H1 (cell line): Measurements from ENCODE around the gene ZBTB43. TPM values are rescaled to one million over a fixed set of nuclear protein-coding genes. Genes with fewer than 3 reads are reported as not detected.

Source experiments
- CTCF ChIA-PET: fragments of 300-600 bp; sonication (Branson Sonifier 250); formaldehyde crosslinking; loops from one replicate; lab custom pipeline; 2021; ENCODE audit not compliant: partially characterized antibody; lab: Charles Lee
- POLR2A ChIA-PET: fragments of 300-600 bp; sonication (Branson Sonifier 250); formaldehyde crosslinking; loops from one replicate; lab custom pipeline; 2021; ENCODE audit warnings: inconsistent platforms; ENCODE audit not compliant: partially characterized antibody; lab: Charles Lee
- DNase-seq, 2 experiments: peaks; one replicate each; pipeline versions ENCODE4 v3.0.0 to v3.0.0-alpha.2; 2010 to 2022; ENCODE audit warnings: low spot score in 2 of 2, low read depth in 1 of 2, mixed read lengths in 1 of 2
- FAIRE-seq: peaks from 2 replicates; lab custom pipeline; 2011; peaks lifted over from hg19 to GRCh38; lab: Jason Lieb, UNC
- H2AFZ ChIP-seq: 2 replicates; pipeline ENCODE4 v1.8.1; 2012; ENCODE audit warnings: low read length, inconsistent platforms
- H2AK5ac ChIP-seq: 2 replicates; pipeline ENCODE4 v1.6.1; 2013; ENCODE audit warnings: low read depth, low read length
- H2BK120ac ChIP-seq: replicated peaks from 2 replicates; pipeline ENCODE3; 2013; ENCODE audit warnings: low read depth, low read length, inconsistent platforms
- H2BK12ac ChIP-seq: 2 replicates; pipeline ENCODE4 v1.6.1; 2013; ENCODE audit warnings: low read depth, low read length
- H2BK15ac ChIP-seq: 2 replicates; pipeline ENCODE4 v1.6.1; 2013; ENCODE audit warnings: low read length
- H2BK20ac ChIP-seq: 2 replicates; pipeline ENCODE4 v1.6.1; 2013; ENCODE audit warnings: low read length
- H2BK5ac ChIP-seq: 2 replicates; pipeline ENCODE4 v1.6.1; 2013; ENCODE audit warnings: low read depth, low read length
- H3K14ac ChIP-seq: 2 replicates; pipeline ENCODE4 v1.6.1; 2013; ENCODE audit warnings: inconsistent platforms; ENCODE audit not compliant: insufficient read length
- H3K18ac ChIP-seq: 2 replicates; pipeline ENCODE4 v1.6.1; 2013; ENCODE audit warnings: low read length; ENCODE audit errors: extremely low read depth
- H3K23ac ChIP-seq: 2 replicates; pipeline ENCODE4 v1.6.1; 2013; ENCODE audit warnings: inconsistent platforms; ENCODE audit not compliant: insufficient read length
- H3K23me2 ChIP-seq: 2 replicates; pipeline ENCODE4 v1.6.1; 2013; ENCODE audit warnings: low read depth, low read length
- H3K27ac ChIP-seq: 2 replicates; pipeline ENCODE4 v1.6.1; 2011; ENCODE audit warnings: low read depth, low read length, inconsistent platforms
- H3K27me3 ChIP-seq, 4 experiments: replicated peaks in 1 of 4; 1 replicate in 1 of 4; 2 replicates in 3 of 4; pipeline versions ENCODE4 v1.6.1 to v1.8.1; 2011 to 2013; ENCODE audit warnings: low read length in 3 of 4, mild to moderate bottlenecking in 3 of 4, inconsistent platforms in 2 of 4, mixed read lengths in 2 of 4, moderate library complexity in 1 of 4; ENCODE audit not compliant: control insufficient read depth in 3 of 4, insufficient read depth in 3 of 4; ENCODE audit errors: extremely low read depth in 1 of 4
- H3K36me3 ChIP-seq, 4 experiments: 2 replicates each; pipeline versions ENCODE4 v1.6.1 to v1.8.1; 2011 to 2013; ENCODE audit warnings: mild to moderate bottlenecking in 4 of 4, low read length in 3 of 4, moderate library complexity in 2 of 4, control low read depth in 1 of 4, inconsistent platforms in 1 of 4; ENCODE audit not compliant: insufficient read depth in 4 of 4, control insufficient read depth in 2 of 4
- H3K4ac ChIP-seq: replicated peaks from 2 replicates; pipeline ENCODE3; 2013; ENCODE audit warnings: low read length, low read depth, mixed read lengths, inconsistent platforms; ENCODE audit not compliant: insufficient read length
- H3K4me1 ChIP-seq, 4 experiments: replicated peaks in 1 of 4; 1 replicate in 1 of 4; 2 replicates in 3 of 4; pipeline versions ENCODE4 v1.6.1 to v1.8.1; 2011 to 2013; ENCODE audit warnings: low read length in 3 of 4, inconsistent platforms in 2 of 4, mixed read lengths in 1 of 4; ENCODE audit not compliant: insufficient read depth in 4 of 4, control insufficient read depth in 3 of 4
- H3K4me2 ChIP-seq, 2 experiments: 2 replicates each; pipeline versions ENCODE4 v1.6.1 to v1.8.1; 2011 to 2013; ENCODE audit warnings: low read depth in 2 of 2, low read length in 2 of 2, control low read depth in 1 of 2, inconsistent platforms in 1 of 2, mild to moderate bottlenecking in 1 of 2; ENCODE audit not compliant: insufficient read depth in 1 of 2
- H3K4me3 ChIP-seq, 4 experiments: fragments of 200-600, 300-600 bp in 1 of 4; sonication (generic), shearing (Covaris generic), sonication (Bioruptor Twin) in 1 of 4; 2 replicates each; pipeline versions ENCODE4 v1.5.1 to v1.8.1; 2011 to 2016; ENCODE audit warnings: low read length in 4 of 4, low read depth in 3 of 4, control low read depth in 2 of 4, inconsistent platforms in 2 of 4, mild to moderate bottlenecking in 2 of 4, mixed read lengths in 1 of 4, moderate library complexity in 1 of 4; ENCODE audit not compliant: insufficient read depth in 2 of 4; ENCODE audit errors: extremely low read depth in 1 of 4
- H3K56ac ChIP-seq: replicated peaks from 2 replicates; pipeline ENCODE3; 2013; ENCODE audit warnings: low read depth, mild to moderate bottlenecking, mixed read lengths, low read length, inconsistent platforms; ENCODE audit not compliant: insufficient read length
- H3K79me1 ChIP-seq: 2 replicates; pipeline ENCODE4 v1.6.1; 2013; ENCODE audit warnings: low read depth, low read length, control low read depth
- H3K79me2 ChIP-seq, 2 experiments: 2 replicates each; pipeline versions ENCODE4 v1.6.1 to v1.8.1; 2012 to 2013; ENCODE audit warnings: low read length in 2 of 2, mild to moderate bottlenecking in 2 of 2, inconsistent platforms in 1 of 2; ENCODE audit not compliant: insufficient read depth in 2 of 2, control insufficient read depth in 1 of 2
- H3K9ac ChIP-seq, 4 experiments: replicated peaks in 1 of 4; 1 replicate in 1 of 4; 2 replicates in 3 of 4; pipeline versions ENCODE4 v1.6.1 to v1.8.1; 2011 to 2013; ENCODE audit warnings: low read depth in 3 of 4, low read length in 3 of 4, control low read depth in 2 of 4, mild to moderate bottlenecking in 2 of 4, moderate library complexity in 2 of 4, inconsistent platforms in 1 of 4; ENCODE audit errors: extremely low read depth in 1 of 4
- H3K9me3 ChIP-seq, 2 experiments: 2 replicates each; pipeline versions ENCODE4 v1.6.1 to v1.8.1; 2012 to 2013; ENCODE audit warnings: mild to moderate bottlenecking in 2 of 2, moderate library complexity in 2 of 2, control low read depth in 1 of 2, inconsistent platforms in 1 of 2, low read depth in 1 of 2, low read length in 1 of 2, mixed read lengths in 1 of 2; ENCODE audit not compliant: insufficient read depth in 2 of 2
- H4K20me1 ChIP-seq, 2 experiments: replicated peaks in 1 of 2; 2 replicates each; pipeline versions ENCODE3 to v1.8.1; 2011 to 2013; ENCODE audit warnings: inconsistent platforms in 2 of 2, low read length in 2 of 2, mild to moderate bottlenecking in 1 of 2; ENCODE audit not compliant: insufficient read depth in 2 of 2, control insufficient read depth in 1 of 2
- H4K5ac ChIP-seq: 2 replicates; pipeline ENCODE4 v1.6.1; 2013; ENCODE audit warnings: low read length, low read depth, mixed read lengths, inconsistent platforms; ENCODE audit not compliant: insufficient read length
- H4K8ac ChIP-seq: 2 replicates; pipeline ENCODE4 v1.8.0; 2013; ENCODE audit warnings: mild to moderate bottlenecking, moderate library complexity, low read length, inconsistent platforms; ENCODE audit not compliant: insufficient read depth; ENCODE audit errors: extremely low read depth
- H4K91ac ChIP-seq: replicated peaks from 2 replicates; pipeline ENCODE3; 2013; ENCODE audit warnings: low read length, mixed read lengths, inconsistent platforms; ENCODE audit not compliant: insufficient read length
- CHD1 ChIP-seq: IDR thresholded peaks from 2 replicates; pipeline ENCODE4 v1.6.1; 2012; ENCODE audit warnings: low read depth, low read length, improper control_type of control experiment
- CTBP2 ChIP-seq: IDR thresholded peaks from 2 replicates; pipeline ENCODE4 v1.7.0; 2011; ENCODE audit warnings: borderline replicate concordance, mild to moderate bottlenecking, moderate library complexity, mixed read lengths, low read length; ENCODE audit not compliant: insufficient read depth, insufficient read length
- EZH2 ChIP-seq: fragments of 200-600 bp; sonication (generic); IDR thresholded peaks from 2 replicates; pipeline ENCODE4 v1.7.1; 2012; ENCODE audit warnings: low read depth, mild to moderate bottlenecking, moderate library complexity, low read length, inconsistent platforms; ENCODE audit not compliant: severe bottlenecking
- HDAC6 ChIP-seq: IDR thresholded peaks from one replicate; pipeline ENCODE4 v1.7.1; 2012; ENCODE audit warnings: low read depth, mild to moderate bottlenecking, inconsistent platforms, low read length, moderate library complexity
- KDM5A ChIP-seq: fragments of 200-600 bp; IDR thresholded peaks from 2 replicates; pipeline ENCODE4 v1.7.1; 2012; ENCODE audit warnings: mild to moderate bottlenecking, low read length, inconsistent platforms, mixed read lengths
- MAFK ChIP-seq: IDR thresholded peaks from 2 replicates; pipeline ENCODE4 v1.6.1; 2012; ENCODE audit warnings: low read depth, mild to moderate bottlenecking, improper control_type of control experiment, low read length
- NANOG ChIP-seq: IDR thresholded peaks from 2 replicates; pipeline ENCODE4 v1.6.1; 2011; ENCODE audit warnings: low read length, low read depth, mild to moderate bottlenecking, inconsistent platforms; ENCODE audit not compliant: insufficient read depth, poor library complexity, severe bottlenecking
- PHF8 ChIP-seq: fragments of 200-600 bp; sonication (generic); conservative IDR thresholded peaks from 2 replicates; pipeline ENCODE4 v1.7.1; 2012; ENCODE audit warnings: low read depth, mild to moderate bottlenecking, inconsistent platforms, low read length, moderate library complexity
- POLR2AphosphoS5 ChIP-seq: IDR thresholded peaks from 2 replicates; pipeline ENCODE4 v1.6.1; 2011; ENCODE audit warnings: low read depth, low read length
- YY1 ChIP-seq: IDR thresholded peaks from 2 replicates; pipeline ENCODE4 v1.6.1; 2011; ENCODE audit warnings: low read depth, mild to moderate bottlenecking, low read length
- WGBS, 2 experiments: shearing (Covaris generic) in 1 of 2; methylation state at CpG; one replicate each; pipeline versions ENCODE4 v1.1.6 to v1.1.7; 2013 to 2015; ENCODE audit warnings: low lambda C conversion rate in 2 of 2, mixed read lengths in 2 of 2, inconsistent platforms in 1 of 2, low coverage in 1 of 2, missing lambda C conversion rate in 1 of 2; ENCODE audit not compliant: insufficient replicate concordance in 2 of 2, insufficient coverage in 1 of 2, insufficient read length in 1 of 2; ENCODE audit errors: extremely low coverage in 1 of 2, missing lambda C conversion rate in 1 of 2; 5-methylcytosine and 5-hydroxymethylcytosine counted together
- polyA plus RNA-seq, 7 experiments: library from polyadenylated mRNA; depleted of rRNA in 3 of 7; stranded (reverse) in 5 of 7; unstranded in 2 of 7; fragments of >200 nt in 5 of 7; fragments of 200-250 nt in 2 of 7; gene quantifications; 1 replicate in 5 of 7; 2 replicates in 1 of 7; 4 replicates in 1 of 7; pipeline versions ENCODE4 v1.2.1 to v1.2.3, GENCODE V29; 2011 to 2013; ENCODE audit warnings: missing spikeins in 2 of 7, mixed read lengths in 2 of 7
- total RNA-seq: library from RNA; stranded (reverse); fragmentation: NEBNext Ultra II Directional; extraction: Animal tissue kit (Norgen Biotek cat#: 25700); gene quantifications from 2 replicates; pipeline ENCODE4 v1.2.1, GENCODE V29; 2021
- TF ChIP-seq, protein P1 (sequence below): IDR thresholded peaks from 2 replicates; pipeline ENCODE4 v1.6.1; 2012; ENCODE audit warnings: inconsistent platforms

Gene ZBTB43
- total and polyA plus RNA-seq, 2 of the 8 experiments (the other 6 are each of a cell fraction or from before 2014, with no cell fraction given) = 4.1 to 16.7 TPM

DNA sequence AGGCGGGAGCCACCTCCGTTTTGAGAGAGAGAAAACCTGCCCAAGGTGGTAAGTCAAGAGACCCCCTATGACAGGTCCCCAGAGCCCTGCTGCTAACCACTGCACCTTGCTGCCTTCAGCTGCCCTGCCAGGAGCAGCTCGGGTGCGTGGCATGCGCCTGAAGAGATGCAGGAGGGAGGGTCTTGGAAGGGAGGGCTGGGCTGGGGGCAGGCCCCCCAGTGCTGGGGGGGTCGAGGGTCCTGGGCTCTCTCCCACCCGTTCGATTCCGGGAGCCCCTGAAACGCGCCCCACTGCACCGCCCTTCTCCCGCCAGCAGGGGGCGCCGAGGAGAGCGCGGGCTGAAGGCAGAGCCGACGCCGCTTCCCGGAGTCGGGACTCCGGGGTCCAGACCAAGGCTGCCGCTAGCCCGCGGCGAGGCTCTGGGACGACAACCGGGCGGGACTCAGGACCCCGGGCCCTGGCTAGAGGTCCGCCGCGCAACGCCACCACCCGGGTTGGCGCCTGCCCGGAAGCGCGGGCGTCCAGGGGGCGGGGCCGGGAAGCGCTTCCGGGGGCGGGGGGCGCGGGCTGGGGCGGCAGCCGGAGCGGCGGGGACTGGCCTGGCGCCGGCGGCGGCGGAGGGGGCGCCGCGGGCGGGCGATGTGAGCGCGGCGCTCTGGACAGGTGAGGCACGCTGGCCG lies 55.4 kb downstream of the ZBTB43 start, which contains the start of gene ZBTB34:
Gene ZBTB34 (plus strand): TSS at position 563 of the 680 bp plus-strand sequence. CDS start 18,761 bp downstream, outside the sequence.
- Histone ChIP-seq H3K56ac (no peak within 1 kb of the TSS), H4K91ac (no peak within 1 kb of the TSS), H2BK15ac (0 out of 2 replicates have a peak within 1 kb of the TSS, but pooled peaks have one; percentile 13), H3K27me3 (no peaks in the 10 kb centered on the region; a peak in 3 of 7 replicates), H3K36me3 (peaks cover 0 to 16% (median 1%) of the 10 kb centered on the region in 4 experiments; a peak in 1 of 8 replicates), H3K9ac (peak within 1 kb of the TSS in 3 of 4 experiments; percentile 42 to 81 (median 54); a peak in 6 of 7 replicates), H2AK5ac (no peak within 1 kb of the TSS), H3K4me3 (peak within 1 kb of the TSS; percentile 48 to 85 (median 74)), H3K23ac (no peak within 1 kb of the TSS), H4K5ac (peak within 1 kb of the TSS; percentile 82), H4K20me1 (peaks cover 0 to 7% of the 10 kb centered on the region in 2 experiments), H3K23me2 (peaks cover 4% of the 10 kb centered on the region; the same call in 1 of the 2 replicates), H2BK120ac (no peak within 1 kb of the TSS), H3K18ac (peak within 1 kb of the TSS; percentile 91; the same call in 1 of the 2 replicates), H2AFZ (no peak within 1 kb of the TSS; the same call in 1 of the 2 replicates), H3K79me1 (peaks cover 12% of the 10 kb centered on the region), H3K14ac (no peak within 1 kb of the TSS), H3K4me1 (peaks cover 5 to 17% (median 8%) of the 10 kb centered on the region in 4 experiments), H3K27ac (no peak within 1 kb of the TSS; the same call in 1 of the 2 replicates), H3K9me3 (no peaks in the 10 kb centered on the region), H4K8ac (peak within 1 kb of the TSS; percentile 77; the same call in 1 of the 2 replicates), H3K79me2 (peaks cover 6 to 35% of the 10 kb centered on the region in 2 experiments), H2BK5ac (peak within 1 kb of the TSS; percentile 72; the same call in 1 of the 2 replicates), H2BK20ac (no peak within 1 kb of the TSS), H3K4ac (no peak within 1 kb of the TSS), H3K4me2 (peak within 1 kb of the TSS; percentile 85 to 92), H2BK12ac (no peak within 1 kb of the TSS)
- POLR2A ChIA-PET = interaction anchor here (1.5 kb wide), 1 partner anchor 12 kb away, joined by 3 read pairs; no protein-coding TSS in a partner anchor
- DNase-seq = peak; percentile 9 to 93
- CTCF ChIA-PET = interaction anchor here (0.8 to 2.2 kb wide), 10 partner anchors 8 to 591 kb away, joined by 3 to 12 read pairs (median 3); partner anchors contain the start of genes LRSAM1 and RPL12
- no peak for FAIRE-seq
- WGBS, 2 experiments = 1% methylated on average over 19 of the region's 67 CpGs; no CpG with 5 or more reads in 1 of the 2 experiments
- TF ChIP-seq PHF8 (peak; percentile 85), MAFK (no peak), YY1 (no peak), EZH2 (no peak), CTBP2 (no peak), KDM5A (no peak), POLR2AphosphoS5 (no peak), CHD1 (no peak), NANOG (no peak), HDAC6 (no peak)
- TF ChIP-seq, protein P1, sequence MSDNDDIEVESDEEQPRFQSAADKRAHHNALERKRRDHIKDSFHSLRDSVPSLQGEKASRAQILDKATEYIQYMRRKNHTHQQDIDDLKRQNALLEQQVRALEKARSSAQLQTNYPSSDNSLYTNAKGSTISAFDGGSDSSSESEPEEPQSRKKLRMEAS = no peak; the same call in 1 of the 2 replicates
